Measurements from ENCODE around the gene PRKAG2.

PRKAG2 gene

DNA sequence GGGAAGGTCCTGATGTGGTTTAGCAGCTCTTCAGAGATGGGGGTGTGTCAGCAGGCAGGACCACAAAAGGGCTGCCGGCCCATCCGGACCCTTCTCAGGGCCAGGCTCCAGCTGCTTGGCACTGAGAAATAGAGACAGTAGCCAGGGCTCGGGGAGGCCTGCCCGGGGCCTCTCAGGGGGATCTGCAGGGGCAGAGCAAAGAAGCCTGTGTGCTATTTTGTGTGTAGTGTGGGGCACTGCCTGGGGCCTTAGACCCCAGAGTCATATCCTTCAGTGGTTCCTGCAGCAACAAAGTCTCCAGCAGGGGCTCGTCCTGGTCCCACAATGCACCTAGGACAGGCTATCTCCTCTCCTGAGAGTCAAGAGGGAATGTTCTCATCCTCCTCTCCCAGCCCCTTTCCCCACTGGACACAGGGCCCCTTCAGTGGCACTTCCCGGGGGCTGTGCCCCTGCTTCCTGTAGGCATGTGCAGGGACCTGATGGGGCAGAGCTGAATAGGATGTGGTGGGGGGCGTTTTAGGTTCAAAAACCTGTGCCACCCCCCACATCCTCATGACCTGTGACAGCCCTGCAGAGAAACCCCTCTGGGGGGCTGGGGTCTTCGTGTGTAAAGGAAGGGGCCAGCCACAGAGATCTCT lies 197.7 kb downstream of the PRKAG2 start:
- no peak for DNase-seq (ENCODE audit: low read depth in 2 of 2)

DNA sequence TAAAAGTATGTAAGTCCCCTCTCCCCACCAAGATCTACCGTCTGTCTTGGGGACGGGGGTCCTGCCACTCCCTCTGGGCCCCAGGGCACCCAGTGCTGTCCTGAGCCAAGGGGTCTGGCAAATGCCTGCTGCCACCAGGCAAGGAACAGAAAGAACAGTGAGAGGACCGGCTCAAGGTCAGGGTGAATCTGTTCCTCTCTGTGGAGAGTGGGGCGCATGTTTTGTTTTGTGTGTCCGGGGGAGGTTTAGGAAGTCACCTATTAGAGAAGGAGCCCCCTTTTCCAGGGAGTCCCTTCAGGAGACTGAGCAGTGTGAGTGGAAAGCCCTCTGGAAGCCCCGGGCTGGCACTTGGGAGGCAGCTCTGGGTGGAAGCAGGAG lies 198.7 kb downstream of the PRKAG2 start:
- no peak for DNase-seq (ENCODE audit: low read depth in 2 of 2)

DNA sequence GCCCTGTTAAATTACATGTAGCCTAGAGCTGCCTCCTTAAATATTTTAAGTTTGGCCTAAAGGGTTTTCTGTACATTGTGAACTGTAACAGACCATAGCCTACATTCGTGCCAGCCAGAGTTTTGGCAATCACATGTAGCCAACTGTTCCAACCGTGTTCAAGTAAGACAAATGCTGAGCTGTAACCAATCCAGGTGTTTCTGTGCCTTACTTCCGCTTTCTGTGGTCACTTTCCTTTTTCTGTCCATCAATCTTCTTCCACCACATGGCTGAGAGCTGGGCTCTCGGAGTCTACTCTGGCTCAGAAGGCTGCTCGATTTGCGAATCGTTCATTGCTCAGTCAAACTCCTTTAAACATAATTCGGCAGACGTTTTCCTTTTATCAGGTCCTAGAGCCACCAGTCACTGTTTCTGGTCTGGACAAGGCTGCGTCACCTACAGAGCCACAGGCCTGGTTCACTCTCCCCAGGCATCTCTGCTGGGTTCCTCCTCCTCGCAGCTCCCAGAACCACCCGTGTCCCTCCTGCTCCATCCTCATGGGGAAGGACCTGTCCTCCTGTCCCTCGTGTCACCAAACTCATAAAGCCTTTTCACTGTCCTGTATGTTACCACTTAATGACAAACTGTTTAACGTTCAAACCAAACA lies 199.2 kb downstream of the PRKAG2 start:
- no peak for DNase-seq (ENCODE audit: low read depth in 2 of 2)

DNA sequence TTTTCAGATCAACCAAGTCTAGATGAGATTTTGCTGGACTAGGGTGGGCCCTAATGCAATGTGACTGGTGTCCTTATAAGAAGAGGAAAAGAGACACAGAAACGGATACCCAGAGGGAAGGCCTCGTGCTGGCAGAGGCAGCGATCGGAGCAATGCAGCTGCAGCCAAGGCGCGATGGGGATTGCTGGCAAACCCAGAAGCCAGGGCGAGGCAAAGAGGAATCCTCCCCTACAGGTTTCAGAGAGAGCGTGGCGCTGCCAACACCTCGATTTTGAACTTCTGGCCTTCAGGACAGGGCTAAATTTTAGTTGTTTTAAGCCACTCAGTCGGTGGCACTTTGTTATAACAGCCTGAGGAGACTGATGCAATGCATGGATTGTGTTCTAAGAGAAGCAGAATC lies 200.2 kb downstream of the PRKAG2 start:
- DNase-seq (ENCODE audit: low read depth in 2 of 2), result no peak

DNA sequence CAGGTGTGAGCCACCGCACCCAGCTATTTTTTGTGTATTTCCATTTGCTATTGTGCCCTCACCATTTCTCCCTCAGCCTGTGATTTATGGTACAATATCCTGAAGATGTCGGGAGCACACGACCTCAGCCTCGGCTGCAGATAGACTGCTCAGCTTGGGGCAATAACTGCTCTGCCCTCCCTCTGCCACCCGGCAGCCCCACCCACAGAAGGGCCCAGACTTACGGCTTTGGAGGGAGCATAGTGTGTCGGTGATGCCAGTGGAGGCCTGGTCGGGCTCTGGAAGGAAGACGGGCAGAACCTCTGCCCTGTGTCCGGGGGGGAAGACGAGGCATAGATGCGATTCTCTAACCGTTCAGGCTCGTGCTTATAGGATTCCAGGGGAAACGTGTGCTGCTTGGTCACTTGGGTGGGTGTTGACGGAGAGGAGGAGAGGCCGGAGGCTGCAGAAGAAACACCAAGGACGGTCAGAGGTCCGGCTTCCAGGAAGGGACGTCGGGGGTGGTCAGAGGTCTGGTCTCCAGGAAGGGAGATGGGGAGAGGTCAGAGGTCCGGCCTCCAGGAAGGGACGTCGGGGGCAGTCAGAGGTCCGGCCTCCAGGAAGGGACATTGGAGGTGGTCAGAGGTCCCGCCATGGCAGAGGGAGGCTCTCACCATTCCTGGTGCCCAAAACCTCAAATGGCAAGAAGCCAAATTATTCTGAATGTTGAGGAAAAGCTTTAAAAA lies 201.6 kb downstream of the PRKAG2 start:
- no peak for DNase-seq (ENCODE audit: low read depth in 2 of 2)

DNA sequence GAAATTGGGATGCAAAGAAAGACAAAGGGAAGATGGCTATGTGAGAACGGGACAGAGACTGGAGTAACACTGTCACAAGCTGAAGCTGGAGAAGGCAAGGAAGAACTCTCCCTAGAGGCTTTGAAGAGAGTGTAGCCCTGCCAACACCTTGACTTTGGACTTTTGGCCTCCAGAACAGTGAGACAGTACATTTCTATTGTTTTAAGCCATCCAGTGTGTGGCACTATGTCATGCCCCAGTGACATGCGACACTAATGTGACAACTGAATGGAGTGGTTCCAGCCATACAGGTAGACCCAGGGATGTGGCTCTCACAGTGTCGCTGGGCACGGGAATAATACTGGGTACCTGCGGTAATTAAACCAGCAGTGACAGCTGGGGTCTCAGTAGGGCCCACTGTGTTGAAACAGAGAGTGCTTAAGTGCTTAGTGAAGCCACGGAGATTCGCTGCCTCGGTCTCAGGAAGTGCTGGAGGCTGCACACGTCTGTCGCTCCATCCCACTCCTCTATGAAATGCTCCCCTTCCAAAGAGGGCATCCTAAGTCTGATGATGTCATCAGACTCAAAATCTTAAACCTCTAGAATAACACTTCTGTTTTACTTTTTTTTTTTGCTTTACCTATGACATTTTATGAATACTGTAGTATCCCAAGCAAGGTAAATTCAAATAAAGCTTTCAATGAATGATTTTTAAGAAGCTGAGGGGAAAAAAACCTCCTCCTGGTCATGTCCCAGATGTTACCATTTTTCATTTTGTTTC lies 202.6 kb downstream of the PRKAG2 start:
- DNase-seq (ENCODE audit: low read depth in 2 of 2), result no peak

DNA sequence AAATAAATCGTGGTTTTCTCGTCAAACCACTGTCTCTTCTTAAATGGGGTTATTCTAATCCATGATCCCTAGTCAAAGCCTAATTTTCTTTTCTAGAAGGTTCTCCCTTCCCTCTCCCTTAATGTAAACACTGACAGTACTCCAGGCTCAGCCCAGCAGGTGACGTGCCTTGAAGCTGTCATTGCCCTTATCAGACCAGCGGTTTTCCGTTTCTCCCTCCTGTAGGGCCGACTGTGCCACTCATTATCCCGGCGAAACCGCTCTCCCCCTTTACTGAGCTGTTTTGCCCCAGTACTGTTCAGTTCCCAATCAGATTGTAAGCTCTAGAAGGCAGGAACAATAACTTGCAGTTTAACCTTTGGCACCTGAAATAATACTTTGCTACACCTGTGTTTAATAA lies 203.7 kb downstream of the PRKAG2 start:
- no peak for DNase-seq (ENCODE audit: low read depth in 2 of 2)

DNA sequence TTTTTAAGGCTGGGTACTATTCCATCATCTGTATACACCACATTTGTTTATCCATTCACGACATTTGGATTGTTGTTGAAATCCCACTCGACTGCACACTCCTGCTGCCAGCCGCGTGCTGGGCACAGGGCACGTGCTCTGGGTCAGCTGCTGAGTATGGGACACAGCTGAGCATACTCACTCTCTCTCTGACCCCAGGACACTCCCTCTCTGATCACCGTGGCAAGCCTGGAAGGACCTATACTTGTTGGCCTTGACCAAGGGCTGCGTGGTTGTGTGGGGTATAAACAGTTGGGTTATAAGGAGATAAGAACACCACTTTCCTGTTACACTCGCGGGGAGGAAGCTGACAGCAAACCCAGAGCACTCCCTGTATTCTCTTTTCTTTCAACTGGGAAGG lies 204.2 kb downstream of the PRKAG2 start:
- no peak for DNase-seq (ENCODE audit: low read depth in 2 of 2)

DNA sequence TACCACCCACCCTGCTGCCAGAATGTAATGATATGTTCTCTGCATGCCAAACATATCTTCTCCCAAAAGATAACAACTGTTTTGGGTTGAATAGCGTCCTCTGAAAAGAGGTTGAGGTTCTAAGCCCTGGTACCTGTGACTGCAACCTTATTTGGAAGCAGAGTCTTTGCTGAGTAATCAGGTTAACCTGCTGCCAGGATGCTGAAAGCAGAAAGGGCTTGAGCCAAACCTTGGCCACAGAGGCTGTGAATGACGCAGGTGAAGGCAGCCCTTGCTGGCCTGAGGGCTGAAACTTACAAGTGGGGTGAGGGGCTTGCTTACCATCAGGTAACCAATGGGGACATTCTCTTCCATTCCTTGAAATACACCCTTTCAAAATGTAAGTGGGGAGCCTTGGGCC lies 205.4 kb downstream of the PRKAG2 start:
- DNase-seq (ENCODE audit: low read depth in 2 of 2), result no peak

DNA sequence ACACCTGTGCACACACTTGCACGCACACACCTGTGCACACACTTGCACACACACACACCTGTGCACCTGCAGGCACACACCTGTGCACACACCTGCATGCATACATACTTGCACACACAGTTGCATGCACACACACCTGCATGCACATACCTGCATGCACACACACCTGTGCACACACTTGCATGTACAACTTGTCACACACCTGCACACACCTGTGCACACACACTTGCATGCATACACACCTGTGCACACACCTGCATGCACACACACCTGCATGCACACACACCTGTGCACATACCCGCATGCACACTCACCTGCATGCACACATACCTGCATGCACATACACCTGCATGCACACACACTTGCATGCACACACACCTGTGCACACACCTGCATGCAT lies 207.2 kb downstream of the PRKAG2 start:
- no peak for DNase-seq (ENCODE audit: low read depth in 2 of 2)

DNA sequence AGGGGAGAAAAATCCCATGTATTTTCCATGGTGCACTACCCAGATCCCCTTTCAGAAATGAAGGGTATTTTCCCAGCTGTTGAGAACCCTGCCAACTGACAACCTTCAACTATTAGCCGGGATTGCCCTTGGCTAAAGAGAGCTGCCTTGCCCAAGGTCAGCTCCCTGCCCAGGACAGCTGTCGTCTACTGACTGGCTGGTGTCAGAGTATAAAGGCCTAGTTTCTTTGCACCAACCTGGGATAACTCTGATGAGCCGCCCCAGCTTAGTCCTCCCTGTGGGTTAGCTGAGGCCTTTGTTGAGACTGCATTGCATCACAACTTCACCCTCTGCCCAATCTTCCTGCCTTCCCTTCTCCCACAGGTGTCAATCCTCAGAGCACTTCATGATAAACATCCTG lies 210.0 kb downstream of the PRKAG2 start:
- DNase-seq (ENCODE audit: low read depth in 2 of 2), result no peak

DNA sequence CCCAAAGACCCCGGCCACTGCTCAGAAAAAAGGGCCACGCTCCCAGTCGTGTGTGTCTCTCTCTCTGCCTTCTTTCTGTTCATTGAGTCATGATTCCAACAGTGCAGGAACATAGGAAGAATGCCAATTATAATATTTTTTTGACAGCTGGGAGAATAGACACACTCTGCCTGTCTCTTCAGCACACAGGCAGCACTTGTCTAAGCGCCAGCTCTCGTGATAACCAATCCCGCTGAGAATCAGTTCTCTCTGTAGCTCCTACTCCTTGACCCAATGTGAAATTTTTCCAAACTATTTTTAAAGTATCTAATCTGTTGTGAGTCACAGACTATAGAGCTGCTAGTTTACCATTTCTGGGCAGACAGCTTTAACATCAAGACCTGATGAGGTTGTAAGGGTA lies 211.5 kb downstream of the PRKAG2 start:
- no peak for DNase-seq (ENCODE audit: low read depth in 2 of 2)

DNA sequence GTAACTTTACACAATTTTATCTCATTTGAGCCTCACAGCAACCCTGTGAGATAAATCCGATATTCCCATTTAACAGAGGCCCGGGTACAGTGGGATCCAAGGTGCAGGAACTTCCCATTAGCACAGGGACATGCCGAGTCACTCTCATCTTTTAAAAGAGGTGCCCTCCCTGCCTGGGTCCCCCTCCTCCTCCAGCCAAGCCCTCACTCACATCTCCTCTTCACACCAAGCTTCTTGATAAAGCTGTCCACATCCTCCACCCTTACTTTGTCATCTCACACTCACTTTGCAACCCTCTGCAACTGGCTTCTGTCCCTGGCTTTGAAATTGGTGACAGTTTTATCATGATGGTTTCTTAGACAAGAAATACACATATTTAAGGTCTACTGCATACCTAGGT lies 212.6 kb downstream of the PRKAG2 start:
- DNase-seq (ENCODE audit: low read depth in 2 of 2), result no peak

DNA sequence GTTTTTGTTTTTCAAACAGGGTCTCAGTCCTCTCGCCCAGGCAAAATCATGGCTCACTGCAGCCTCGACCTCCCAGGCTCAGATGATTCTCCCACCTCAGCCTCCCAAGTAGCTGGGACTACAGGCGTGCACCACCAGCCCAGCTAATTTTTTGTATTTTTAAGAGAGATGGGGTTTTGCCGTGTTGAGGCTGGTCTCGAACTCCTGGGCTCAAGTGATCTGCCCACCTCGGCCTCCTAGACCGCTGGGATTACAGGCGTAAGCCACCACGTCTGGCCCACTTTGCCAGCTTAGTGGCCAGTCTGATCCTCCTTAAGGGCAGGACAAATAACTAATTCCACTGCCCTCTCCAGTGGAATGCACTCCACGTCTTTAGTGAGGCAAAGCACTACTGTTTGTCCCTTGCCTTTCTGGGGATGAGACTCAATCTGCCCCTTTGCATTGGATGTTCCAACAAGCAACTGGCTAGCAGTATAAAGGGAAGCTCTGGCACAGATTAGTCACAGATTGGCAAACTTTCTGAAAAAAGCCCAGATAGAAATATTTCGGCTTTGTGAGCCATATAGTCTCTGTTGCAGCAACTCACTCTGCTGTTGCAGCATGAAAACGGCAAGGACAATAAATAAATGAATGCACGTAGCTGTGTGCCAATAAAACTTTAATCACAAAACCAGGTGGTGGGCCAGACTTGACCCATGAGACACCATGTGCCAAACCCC lies 213.4 kb downstream of the PRKAG2 start:
- DNase-seq (ENCODE audit: low read depth in 2 of 2), result no peak

DNA sequence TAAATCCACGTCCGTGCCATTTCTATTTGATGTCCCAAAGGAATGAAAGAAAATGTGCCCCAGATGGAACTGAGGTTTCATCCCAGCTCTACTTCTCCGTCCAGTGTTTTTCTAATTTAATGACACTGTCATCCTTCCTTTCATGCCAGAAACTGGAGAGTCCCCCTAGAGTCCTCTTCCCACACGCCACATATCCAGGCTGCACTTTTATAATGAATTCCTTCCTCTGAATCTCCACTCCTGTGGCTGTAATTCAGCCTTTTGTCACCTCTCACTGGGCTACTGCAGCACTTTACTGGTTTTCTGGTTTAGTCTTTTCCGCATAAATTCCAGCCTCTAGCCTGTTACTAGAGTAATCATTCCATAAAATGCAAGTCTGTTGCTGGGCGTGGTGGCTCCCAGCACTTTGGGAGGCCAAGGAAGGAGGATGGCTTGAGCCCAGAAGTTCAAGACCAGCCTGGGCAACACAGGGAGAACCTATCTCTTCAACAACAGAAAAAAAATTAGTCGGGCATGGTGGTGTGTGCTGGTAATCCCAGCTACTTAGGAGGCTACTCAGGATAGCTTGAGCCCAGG lies 214.6 kb downstream of the PRKAG2 start:
- no peak for DNase-seq (ENCODE audit: low read depth in 2 of 2)

DNA sequence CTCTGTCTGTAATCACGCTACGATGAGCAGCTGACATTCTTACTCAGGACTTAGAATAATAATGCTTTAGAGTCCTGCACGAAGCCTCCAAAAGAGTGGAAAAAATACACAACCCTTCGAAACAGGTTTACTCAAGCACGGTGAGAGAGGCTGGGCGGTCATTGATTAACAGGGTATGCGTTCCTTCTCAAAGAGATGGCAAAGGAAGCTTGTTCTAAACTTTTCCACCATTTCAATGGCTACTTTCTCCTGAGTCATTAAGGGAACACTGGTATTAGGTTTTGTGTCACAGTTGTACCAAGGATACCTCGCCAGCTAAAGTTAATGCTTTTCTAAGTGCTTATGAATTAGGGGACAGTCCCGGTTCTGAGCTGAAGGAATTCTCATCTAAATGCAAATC lies 215.3 kb downstream of the PRKAG2 start:
- DNase-seq (ENCODE audit: low read depth in 2 of 2), result no peak

DNA sequence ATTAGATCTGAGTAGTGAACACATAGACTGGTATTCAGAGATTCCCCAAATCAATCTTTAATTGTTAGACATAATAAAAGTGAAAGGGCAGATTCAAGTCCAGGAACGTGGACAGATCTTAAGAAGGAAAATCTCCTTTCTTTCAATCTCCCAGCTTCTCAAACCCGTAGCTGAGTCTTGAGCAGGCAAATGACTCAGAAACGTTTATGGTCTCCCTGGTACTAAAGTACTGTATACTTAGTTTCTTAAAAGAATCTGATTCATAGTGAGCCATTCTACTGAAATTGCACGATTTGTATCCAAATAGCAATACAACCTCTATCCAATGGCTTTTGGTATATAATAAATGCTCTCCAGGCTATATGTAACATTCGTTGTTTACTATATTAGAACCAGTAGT lies 216.8 kb downstream of the PRKAG2 start:
- no peak for DNase-seq (ENCODE audit: low read depth in 2 of 2)

DNA sequence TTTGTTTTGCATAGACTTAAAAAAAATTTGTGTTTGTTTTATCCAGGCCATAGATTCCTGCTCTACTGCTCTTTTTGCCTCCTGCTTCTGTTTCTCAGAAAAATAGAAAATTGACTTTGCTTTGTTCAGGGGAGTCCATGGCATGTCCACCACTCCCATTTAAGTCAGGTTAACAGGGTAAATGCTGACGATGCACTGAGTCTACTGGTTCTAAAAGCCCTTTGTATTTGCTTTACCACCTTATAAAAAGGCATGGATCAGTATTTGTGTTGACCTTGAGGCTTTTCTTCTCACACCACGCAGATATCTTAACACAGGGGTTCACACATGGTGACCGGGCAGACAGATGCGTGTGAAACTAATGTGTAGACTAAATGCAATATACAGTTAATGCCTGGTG lies 217.7 kb downstream of the PRKAG2 start:
- no peak for DNase-seq (ENCODE audit: low read depth in 2 of 2)

DNA sequence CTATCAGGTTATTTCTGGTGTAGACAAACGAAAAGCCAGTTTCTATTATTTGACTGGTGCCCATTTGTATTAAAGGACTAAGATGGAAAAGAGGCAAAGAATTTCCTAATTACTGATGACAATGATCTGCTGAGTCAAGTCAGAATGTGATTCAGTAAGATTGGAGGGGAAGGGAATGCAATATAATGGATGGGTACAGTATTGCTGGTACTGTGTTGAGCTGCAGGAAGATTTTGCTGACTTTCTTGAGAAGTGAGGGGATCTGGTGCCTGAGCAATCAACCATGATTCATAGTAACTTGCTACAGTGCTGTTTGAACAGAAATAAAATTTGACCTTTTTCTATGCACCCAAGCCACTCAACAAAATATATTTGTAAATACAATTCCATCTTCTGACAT lies 218.1 kb downstream of the PRKAG2 start:
- DNase-seq (ENCODE audit: low read depth in 2 of 2), result no peak

DNA sequence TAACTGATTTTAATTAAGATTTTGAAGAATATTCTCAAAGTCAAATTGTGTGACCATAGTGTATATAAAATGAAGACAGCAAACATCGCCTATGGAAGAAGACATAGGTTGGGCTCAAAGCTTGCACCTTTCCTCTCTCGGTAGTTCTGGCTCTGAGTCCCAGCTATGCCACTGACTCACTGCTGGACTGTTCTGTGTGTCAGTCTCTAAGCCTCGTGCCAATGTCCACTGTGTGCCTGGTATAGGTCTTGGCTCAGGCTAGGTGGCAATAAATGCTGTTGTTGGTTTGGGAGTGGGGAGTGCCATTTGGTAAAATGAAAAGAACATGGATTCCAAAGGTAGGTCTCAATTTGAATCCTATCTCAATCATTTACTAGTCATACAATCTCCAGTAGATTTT lies 219.7 kb downstream of the PRKAG2 start:
- DNase-seq (ENCODE audit: low read depth in 2 of 2), result no peak

DNA sequence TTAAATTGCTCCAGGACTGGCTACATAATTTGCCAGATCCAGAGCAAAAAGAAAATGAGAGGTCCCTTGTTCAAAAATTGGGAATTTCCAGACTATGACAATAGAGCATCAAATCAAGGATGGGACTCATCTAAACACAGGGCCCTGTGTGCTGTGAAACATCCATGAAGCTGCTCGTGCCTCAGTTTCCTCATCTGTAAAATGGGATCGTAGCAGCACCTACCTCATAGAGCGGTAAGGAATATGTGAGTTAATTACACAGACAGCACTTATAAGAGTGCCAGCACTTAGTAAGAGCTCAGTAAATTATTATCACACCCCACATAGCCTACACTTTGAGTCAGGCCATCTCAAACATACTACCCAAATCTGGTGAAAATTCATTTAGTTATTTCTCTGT lies 221.4 kb downstream of the PRKAG2 start:
- DNase-seq (ENCODE audit: low read depth in 2 of 2), result no peak

DNA sequence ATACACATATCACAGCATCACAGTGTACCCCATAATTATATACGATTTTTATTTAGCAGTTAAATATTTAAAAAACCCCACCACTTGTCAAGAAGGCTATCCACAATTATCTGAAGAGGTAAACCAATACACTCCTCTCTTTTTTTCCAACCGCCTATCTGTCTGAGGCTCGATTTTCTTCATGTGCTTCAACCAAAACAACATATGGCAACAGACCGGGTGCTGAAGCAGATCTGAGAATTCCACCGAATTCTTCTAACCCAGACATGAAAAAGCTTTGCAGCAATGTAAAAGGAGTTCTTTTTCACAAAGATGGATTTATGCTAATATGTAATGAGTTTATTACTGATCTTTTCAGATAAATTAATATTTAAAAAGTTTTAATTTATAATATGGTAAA lies 224.8 kb downstream of the PRKAG2 start:
- no peak for DNase-seq (ENCODE audit: low read depth in 2 of 2)
